NCI-H128 (cell line): ENCODE results near the gene CREB5.

ENCODE experiments used
- DNase-seq: peaks from one replicate; lab custom pipeline; 2025; ENCODE audit not compliant: unreplicated experiment; lab: John Stamatoyannopoulos, UW

CREB5 gene

GRCh38 chr7:28407651-28408050 lies 4.7 kb upstream of the CREB5 start:
- DNase-seq: no peak

GRCh38 chr7:28408105-28408959 lies 4.0 kb upstream of the CREB5 start:
- DNase-seq: no peak

- no peak for DNase-seq
Observed at GRCh38 chr7:28408960-28409715, 3.2 kb upstream of the CREB5 start.

- DNase-seq: no peak
Observed at GRCh38 chr7:28409716-28410627, 2.3 kb upstream of the CREB5 start.

- no peak for DNase-seq
Observed at GRCh38 chr7:28410628-28411531, 1.4 kb upstream of the CREB5 start.

- no peak for DNase-seq
Observed at GRCh38 chr7:28413011-28413410, 693 bp downstream of the CREB5 start.

- DNase-seq: no peak
Observed at GRCh38 chr7:28414453-28414852, 2.1 kb downstream of the CREB5 start.

- no peak for DNase-seq
Observed at GRCh38 chr7:28417321-28417940, 5.1 kb downstream of the CREB5 start.

- no peak for DNase-seq
Observed at GRCh38 chr7:28418311-28418710, 6.0 kb downstream of the CREB5 start.

- no peak for DNase-seq
Observed at GRCh38 chr7:28418966-28419365, 6.6 kb downstream of the CREB5 start.

- DNase-seq: no peak
Observed at GRCh38 chr7:28419716-28420115, 7.4 kb downstream of the CREB5 start.

GRCh38 chr7:28423112-28423511 lies 10.8 kb downstream of the CREB5 start:
- DNase-seq: no peak

- DNase-seq: no peak
Observed at GRCh38 chr7:28423918-28424514, 11.7 kb downstream of the CREB5 start.

- no peak for DNase-seq
Observed at GRCh38 chr7:28425496-28425895, 13.2 kb downstream of the CREB5 start.

GRCh38 chr7:28427236-28427635 lies 14.9 kb downstream of the CREB5 start:
- no peak for DNase-seq

GRCh38 chr7:28430616-28431015 lies 18.3 kb downstream of the CREB5 start:
- DNase-seq: no peak

GRCh38 chr7:28432105-28432504 lies 19.8 kb downstream of the CREB5 start:
- no peak for DNase-seq

GRCh38 chr7:28433039-28433438 lies 20.7 kb downstream of the CREB5 start:
- DNase-seq: no peak

GRCh38 chr7:28433699-28434219 lies 21.4 kb downstream of the CREB5 start:
- no peak for DNase-seq
